Frontal cortex (tissue), 4 donors: ENCODE results near the gene PDZRN4. TPM values are rescaled to one million over a fixed set of nuclear protein-coding genes. Genes with fewer than 3 reads are reported as not detected.
"Not testable (repeated sequence)": the region's sequence is repeated elsewhere in the genome, so short reads cannot be mapped to it uniquely, and the experiment has no call there.

Experiments used
- DNase-seq, 2 donors: peaks; one replicate each; pipeline ENCODE4 v3.0.0; 2012; ENCODE audit warnings: low spot score in 2 of 2
- FAIRE-seq: peaks from 2 replicates; lab custom pipeline; 2012; peaks lifted over from hg19 to GRCh38; lab: Jason Lieb, UNC
- total RNA-seq: library from RNA; depleted of rRNA; stranded (reverse); fragments of >200 nt; gene quantifications from one replicate; pipeline ENCODE4 v1.2.3, GENCODE V29; 2014
- donor health status: control.
- donor health status: control.
- donor health status: control.

The PDZRN4 gene
- total RNA-seq, 1 donor from 2014 or later = 46.9 TPM

GRCh38 chr12:41277100-41277945 is 89.2 kb downstream of the PDZRN4 start:
- DNase-seq (peak; percentile 10 to 39), FAIRE-seq (peak; percentile 96)

- DNase-seq (no peak), FAIRE-seq (no peak)
These were observed 89.8 kb downstream of the PDZRN4 start for GRCh38 chr12:41277946-41278267.

GRCh38 chr12:41280341-41281095 is 92.4 kb downstream of the PDZRN4 start:
- DNase-seq, FAIRE-seq: not testable (repeated sequence)

GRCh38 chr12:41285470-41285869 is 97.3 kb downstream of the PDZRN4 start:
- FAIRE-seq, DNase-seq: not testable (repeated sequence)

GRCh38 chr12:41286426-41286825 is 98.3 kb downstream of the PDZRN4 start:
- DNase-seq (no peak), FAIRE-seq (no peak)

GRCh38 chr12:41287500-41288141 is 99.5 kb downstream of the PDZRN4 start:
- no peak for DNase-seq
- FAIRE-seq = no peak

- FAIRE-seq (no peak), DNase-seq (no peak)
These were observed 100.2 kb downstream of the PDZRN4 start for GRCh38 chr12:41288142-41288811.

GRCh38 chr12:41289501-41289900 is 101.4 kb downstream of the PDZRN4 start:
- DNase-seq (no peak), FAIRE-seq (no peak)

- FAIRE-seq = no peak
- DNase-seq = no peak
These were observed 104.9 kb downstream of the PDZRN4 start for GRCh38 chr12:41293011-41293410.

GRCh38 chr12:41293461-41293860 is 105.3 kb downstream of the PDZRN4 start:
- no peak for DNase-seq
- FAIRE-seq = no peak

- FAIRE-seq (no peak), DNase-seq (no peak)
These were observed 114.9 kb downstream of the PDZRN4 start for GRCh38 chr12:41302979-41303403.

GRCh38 chr12:41304526-41304925 is 116.4 kb downstream of the PDZRN4 start:
- DNase-seq = no peak
- FAIRE-seq = no peak

GRCh38 chr12:41310367-41310766 is 122.2 kb downstream of the PDZRN4 start:
- no peak for DNase-seq
- FAIRE-seq = no peak

GRCh38 chr12:41311883-41312282 is 123.8 kb downstream of the PDZRN4 start:
- FAIRE-seq (no peak), DNase-seq (peak in 1 of 2 donors; percentile 4)

- not testable (repeated sequence) for DNase-seq, FAIRE-seq
These were observed 124.3 kb downstream of the PDZRN4 start for GRCh38 chr12:41312451-41312850.

GRCh38 chr12:41325336-41325735 is 137.2 kb downstream of the PDZRN4 start:
- no peak for DNase-seq
- FAIRE-seq = no peak

- FAIRE-seq (no peak), DNase-seq (no peak)
These were observed 139.2 kb downstream of the PDZRN4 start for GRCh38 chr12:41327096-41327895.

GRCh38 chr12:41333974-41334373 is 145.9 kb downstream of the PDZRN4 start:
- no peak for DNase-seq
- no peak for FAIRE-seq

- FAIRE-seq = no peak
- DNase-seq = no peak
These were observed 146.3 kb downstream of the PDZRN4 start for GRCh38 chr12:41334390-41334789.
